HepG2 (cell line): ENCODE measurements around the gene GALR1. TPM values are rescaled to one million over a fixed set of nuclear protein-coding genes. Genes with fewer than 3 reads are reported as not detected.

ENCODE experiments used
- ATAC-seq: fragments of 200-7000 bp; cut with Tn5 transposase; 3 replicates; pipeline ENCODE4 v1.9.1; 2020; ENCODE audit warnings: mild to moderate bottlenecking, moderate library complexity
- BruUV-seq: library from RNA; stranded (reverse); fragments of 400-500 nt; replicated peaks from 2 replicates; lab custom pipeline; 2021; lab: Mats Ljungman, UMichigan
- CTCF ChIA-PET: fragments of 300-600 bp; formaldehyde crosslinking; extraction: SDS; loops from one replicate; lab custom pipeline; 2021; ENCODE audit warnings: low total read pairs, inconsistent platforms, low intra/inter-chr PET ratio; lab: Yijun Ruan, JAX
- POLR2A ChIA-PET: fragments of 350-600 bp; sonication (Branson Sonifier 250); formaldehyde crosslinking; loops from one replicate; lab custom pipeline; 2020; ENCODE audit warnings: antibody characterized with exemption, inconsistent platforms; lab: Yijun Ruan, JAX
- DNase-seq: peaks from one replicate; pipeline ENCODE4 v3.0.0-alpha.2; 2015; ENCODE audit warnings: low spot score
- FAIRE-seq: peaks from 3 replicates; lab custom pipeline; 2011; peaks lifted over from hg19 to GRCh38; lab: Jason Lieb, UNC
- H2AFZ ChIP-seq: one replicate; pipeline ENCODE4 v1.6.1; 2011; ENCODE audit warnings: low read length, inconsistent platforms
- H3K27ac ChIP-seq: fragments of 300-600 bp; 3 replicates; pipeline ENCODE4 v1.8.0; 2011; ENCODE audit warnings: mixed run types, mild to moderate bottlenecking, mixed read lengths, low read length, inconsistent platforms; ENCODE audit not compliant: insufficient read depth; ENCODE audit errors: extremely low read length
- H3K27me3 ChIP-seq, 2 experiments: fragments of 200-600 bp in 1 of 2; 2 replicates in 1 of 2; 3 replicates in 1 of 2; pipeline versions ENCODE4 v1.6.0 to v1.8.0; 2011; ENCODE audit warnings: low read length in 2 of 2, mild to moderate bottlenecking in 2 of 2, moderate library complexity in 2 of 2, inconsistent platforms in 1 of 2; ENCODE audit not compliant: insufficient read depth in 2 of 2, control insufficient read depth in 1 of 2
- H3K36me3 ChIP-seq, 2 experiments: fragments of 200-600 bp in 1 of 2; replicated peaks in 1 of 2; 2 replicates in 1 of 2; 3 replicates in 1 of 2; pipeline versions ENCODE4 v1.5.1 to v1.8.0; 2011; ENCODE audit warnings: low read length in 2 of 2, inconsistent platforms in 1 of 2; ENCODE audit not compliant: insufficient read depth in 2 of 2, control insufficient read depth in 1 of 2
- H3K4me1 ChIP-seq: 2 replicates; pipeline ENCODE4 v1.5.1; 2012; ENCODE audit warnings: low read length, inconsistent platforms; ENCODE audit not compliant: insufficient read depth
- H3K4me2 ChIP-seq: 2 replicates; pipeline ENCODE4 v1.6.0; 2011; ENCODE audit warnings: low read depth, low read length, inconsistent platforms
- H3K4me3 ChIP-seq, 3 experiments: fragments of 200-600 bp in 1 of 3; sonication (generic), shearing (Covaris generic) in 1 of 3; replicated peaks in 1 of 3; 2 replicates each; pipeline ENCODE4 v1.5.1; 2011 to 2016; ENCODE audit warnings: low read length in 3 of 3, inconsistent platforms in 2 of 3, low read depth in 2 of 3, mild to moderate bottlenecking in 2 of 3, control low read depth in 1 of 3, mixed read lengths in 1 of 3; ENCODE audit not compliant: insufficient read depth in 1 of 3
- H3K79me2 ChIP-seq: one replicate; pipeline ENCODE4 v1.6.1; 2011; ENCODE audit warnings: low read length, inconsistent platforms; ENCODE audit not compliant: insufficient read depth
- H3K9ac ChIP-seq: 2 replicates; pipeline ENCODE4 v1.6.0; 2011; ENCODE audit warnings: mild to moderate bottlenecking, low read depth, low read length, inconsistent platforms; ENCODE audit not compliant: insufficient read depth
- H3K9me3 ChIP-seq: 2 replicates; pipeline ENCODE4 v1.5.1; 2012; ENCODE audit warnings: mild to moderate bottlenecking, low read length
- H4K20me1 ChIP-seq: 2 replicates; pipeline ENCODE4 v1.6.0; 2011; ENCODE audit warnings: inconsistent platforms, mild to moderate bottlenecking, low read length, moderate library complexity; ENCODE audit not compliant: insufficient read depth
- ATF4 ChIP-seq, 2 experiments: fragments of 450-650 bp in 1 of 2; sonication (generic) in 1 of 2; formaldehyde crosslinking; IDR thresholded peaks; 2 replicates each; pipeline versions ENCODE4 v1.5.0 to v1.8.0; 2020 to 2022; ENCODE audit warnings: mild to moderate bottlenecking in 1 of 2, missing genetic modification reagents in 1 of 2
- CREB1 ChIP-seq, 2 experiments: fragments of 450-650 bp in 1 of 2; IDR thresholded peaks; 2 replicates each; pipeline ENCODE4 v1.6.1; 2016 to 2017; ENCODE audit warnings: control low read depth in 1 of 2, mild to moderate bottlenecking in 1 of 2, missing compliant biosample characterization in 1 of 2, missing genetic modification characterization in 1 of 2
- E2F2 ChIP-seq: sonication (generic); formaldehyde crosslinking; IDR thresholded peaks from 2 replicates; pipeline ENCODE4 v1.4.0; 2020; ENCODE audit warnings: missing genetic modification reagents, borderline replicate concordance
- EEA1 ChIP-seq: sonication (generic); formaldehyde crosslinking; IDR thresholded peaks from 2 replicates; pipeline ENCODE4 v1.5.1; 2020; ENCODE audit warnings: mild to moderate bottlenecking, missing genetic modification reagents, borderline replicate concordance
- SP2 ChIP-seq: sonication (generic); formaldehyde crosslinking; IDR thresholded peaks from 2 replicates; pipeline ENCODE4 v1.5.1; 2020; ENCODE audit warnings: mild to moderate bottlenecking, missing genetic modification reagents
- TBX3 ChIP-seq: fragments of 450-650 bp; IDR thresholded peaks from 2 replicates; pipeline ENCODE4 v1.6.1; 2017; ENCODE audit warnings: antibody characterized with exemption, mild to moderate bottlenecking, inconsistent platforms, borderline replicate concordance
- THAP11 ChIP-seq: IDR thresholded peaks from 2 replicates; pipeline ENCODE4 v1.6.1; 2016; ENCODE audit warnings: missing biosample characterization, missing genetic modification reagents
- ZFP36 ChIP-seq: fragments of 150-350 bp; IDR thresholded peaks from 2 replicates; pipeline ENCODE4 v1.6.1; 2018; ENCODE audit warnings: borderline replicate concordance, low read length, low read depth; ENCODE audit not compliant: partially characterized antibody
- ZFYVE20 ChIP-seq: sonication (generic); formaldehyde crosslinking; IDR thresholded peaks from 2 replicates; pipeline ENCODE4 v1.8.0; 2023; ENCODE audit warnings: low read depth, mild to moderate bottlenecking, moderate library complexity, missing genetic modification reagents, borderline replicate concordance
- ZNF20 ChIP-seq: sonication (generic); formaldehyde crosslinking; IDR thresholded peaks from 2 replicates; pipeline ENCODE4 v1.4.0; 2020; ENCODE audit warnings: mild to moderate bottlenecking, moderate library complexity, missing genetic modification reagents
- ZNF468 ChIP-seq: sonication (generic); formaldehyde crosslinking; IDR thresholded peaks from 2 replicates; pipeline ENCODE4 v1.8.0; 2022; ENCODE audit warnings: mild to moderate bottlenecking, moderate library complexity, missing genetic modification reagents
- ZNF616 ChIP-seq: sonication (generic); formaldehyde crosslinking; IDR thresholded peaks from 2 replicates; pipeline ENCODE4 v1.5.0; 2020; ENCODE audit warnings: low read depth, mild to moderate bottlenecking, missing genetic modification reagents
- ZNF891 ChIP-seq: sonication (generic); formaldehyde crosslinking; IDR thresholded peaks from 2 replicates; pipeline ENCODE4 v1.5.0; 2020; ENCODE audit warnings: mild to moderate bottlenecking, missing genetic modification reagents
- WGBS: methylation state at CpG from one replicate; pipeline ENCODE4 v1.1.6; 2017; ENCODE audit warnings: low lambda C conversion rate; 5-methylcytosine and 5-hydroxymethylcytosine counted together
- in situ Hi-C: cut with HindIII; loops from 2 replicates; pipeline ENCODE4 v1.10.0; 2017; ENCODE audit warnings: low pct_unique_long_range_greater_than_20kb; ENCODE audit not compliant: extremely low pct_ligation_motif_present
- intact Hi-C: fragments of 100-400 bp; cut with micrococcal nuclease; formaldehyde crosslinking; loops from one replicate; pipeline ENCODE4 v1.10.0; 2022; ENCODE audit not compliant: unreplicated experiment
- polyA plus RNA-seq, 8 experiments: library from polyadenylated mRNA; depleted of rRNA in 3 of 8; stranded (reverse) in 7 of 8; unstranded in 1 of 8; fragments of >200 nt; fragmentation: Illumina TruSeq in 4 of 8; extraction: Trizol in 4 of 8; gene quantifications; 2 replicates each; pipeline versions ENCODE4 v1.2.1 to v1.2.3, GENCODE V29; 2011 to 2016; ENCODE audit warnings: low read depth in 4 of 8, missing spikeins in 1 of 8, mixed read lengths in 1 of 8; ENCODE audit not compliant: insufficient read depth in 1 of 8
- total RNA-seq, 5 experiments: library from RNA; depleted of rRNA; stranded (reverse); fragments of >200 nt; fragmentation: Illumina TruSeq; extraction: Trizol; gene quantifications; 2 replicates each; pipeline ENCODE4 v1.2.3, GENCODE V29; 2016; ENCODE audit warnings: low read depth in 1 of 5

Gene GALR1
- total and polyA plus RNA-seq, 2 of the 13 experiments (the other 11 are each of a cell fraction or from before 2014, with no cell fraction given) = not detected

GRCh38 chr18:77222464-77222863 is 27.2 kb upstream of the GALR1 start:
- WGBS = 12% methylated on average over 3 of the region's 3 CpGs
- DNase-seq (no peak), FAIRE-seq (no peak), ATAC-seq (no peak)
- H2AFZ ChIP-seq = no peak overlapping the region
- in situ Hi-C loops = no loop called here
- ChIA-PET POLR2A (no interaction called here), CTCF (no interaction called here)
- TF ChIP-seq ZFYVE20 (CRISPR knock-in tag) (no peak), THAP11 (CRISPR knock-in tag) (no peak), ZNF616 (CRISPR knock-in tag) (no peak), CREB1 (IDR thresholded peaks at IDR 0.05) (peak; percentile 46; the same call in 1 of the 2 replicates), CREB1 (CRISPR knock-in tag; IDR thresholded peaks at IDR 0.05) (no peak)
- no peaks in the 10 kb centered on the region for H3K79me2 ChIP-seq
- no peak overlapping the region for H3K4me3 ChIP-seq
- H3K9ac ChIP-seq = no peak overlapping the region
- H3K27me3 ChIP-seq = no peaks in the 10 kb centered on the region
- H3K9me3 ChIP-seq = no peaks in the 10 kb centered on the region
- intact Hi-C loops = no loop called here
- H3K27ac ChIP-seq = no peak overlapping the region
- no peak overlapping the region for H3K4me2 ChIP-seq
- no TSS peak for BruUV-seq
- no peaks in the 10 kb centered on the region for H3K4me1 ChIP-seq
- H4K20me1 ChIP-seq = no peaks in the 10 kb centered on the region
- no peaks in the 10 kb centered on the region for H3K36me3 ChIP-seq

DNA sequence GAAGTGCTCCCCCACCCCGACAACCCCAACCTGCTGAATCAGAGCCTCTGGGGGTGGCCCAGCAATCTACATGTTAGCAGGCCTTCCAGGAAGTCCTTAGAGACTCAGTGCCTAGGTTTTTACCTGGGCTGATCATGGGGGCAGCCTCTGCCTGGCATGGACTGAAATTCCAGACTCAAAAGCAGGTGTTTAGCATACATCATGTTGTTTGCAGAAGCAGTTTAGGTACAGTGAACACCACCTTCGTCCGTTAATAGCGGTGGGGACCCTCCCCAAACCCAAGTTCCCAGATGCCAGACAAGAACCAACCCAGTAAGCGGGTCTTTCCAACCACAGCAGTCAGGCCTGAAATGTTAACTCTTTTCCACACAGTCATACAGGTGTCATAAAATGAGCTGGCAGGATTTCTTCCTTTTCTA is 26.4 kb upstream of the GALR1 start:
- no TSS peak for BruUV-seq
- H3K27me3 ChIP-seq = no peaks in the 10 kb centered on the region
- no peaks in the 10 kb centered on the region for H3K79me2 ChIP-seq
- no peak overlapping the region for H2AFZ ChIP-seq
- H3K4me1 ChIP-seq = no peaks in the 10 kb centered on the region
- H3K9me3 ChIP-seq = no peaks in the 10 kb centered on the region
- no peak overlapping the region for H3K4me3 ChIP-seq
- H3K27ac ChIP-seq = no peak overlapping the region
- no peaks in the 10 kb centered on the region for H3K36me3 ChIP-seq
- no peaks in the 10 kb centered on the region for H4K20me1 ChIP-seq
- H3K4me2 ChIP-seq = no peak overlapping the region
- DNase-seq (no peak), ATAC-seq (no peak), FAIRE-seq (no peak)
- in situ Hi-C loops (no loop called here), intact Hi-C loops (no loop called here)
- ChIA-PET POLR2A (no interaction called here), CTCF (no interaction called here)
- TF ChIP-seq EEA1 = no peak
- no peak for TF ChIP-seq ZNF891 (CRISPR knock-in tag)
- no peak for TF ChIP-seq SP2 (CRISPR knock-in tag)
- TF ChIP-seq ATF4 (CRISPR knock-in tag; IDR thresholded peaks at IDR 0.05) = no peak
- TF ChIP-seq ZFP36 = no peak
- TF ChIP-seq ZNF468 = no peak
- no peak for TF ChIP-seq TBX3
- no peak for TF ChIP-seq E2F2
- no peak for TF ChIP-seq ZNF20
- WGBS = 6% methylated on average over 3 of the region's 5 CpGs
- no peak overlapping the region for H3K9ac ChIP-seq
